GM12872 (cell line): ENCODE results near the gene HOXA5.

Experiments
- TF ChIP-seq, protein P1 (sequence below): IDR thresholded peaks from 3 replicates; pipeline ENCODE4 v1.5.1; 2011; ENCODE audit warnings: low read depth, mild to moderate bottlenecking, low read length, moderate library complexity; ENCODE audit not compliant: insufficient read depth

The HOXA5 gene

DNA sequence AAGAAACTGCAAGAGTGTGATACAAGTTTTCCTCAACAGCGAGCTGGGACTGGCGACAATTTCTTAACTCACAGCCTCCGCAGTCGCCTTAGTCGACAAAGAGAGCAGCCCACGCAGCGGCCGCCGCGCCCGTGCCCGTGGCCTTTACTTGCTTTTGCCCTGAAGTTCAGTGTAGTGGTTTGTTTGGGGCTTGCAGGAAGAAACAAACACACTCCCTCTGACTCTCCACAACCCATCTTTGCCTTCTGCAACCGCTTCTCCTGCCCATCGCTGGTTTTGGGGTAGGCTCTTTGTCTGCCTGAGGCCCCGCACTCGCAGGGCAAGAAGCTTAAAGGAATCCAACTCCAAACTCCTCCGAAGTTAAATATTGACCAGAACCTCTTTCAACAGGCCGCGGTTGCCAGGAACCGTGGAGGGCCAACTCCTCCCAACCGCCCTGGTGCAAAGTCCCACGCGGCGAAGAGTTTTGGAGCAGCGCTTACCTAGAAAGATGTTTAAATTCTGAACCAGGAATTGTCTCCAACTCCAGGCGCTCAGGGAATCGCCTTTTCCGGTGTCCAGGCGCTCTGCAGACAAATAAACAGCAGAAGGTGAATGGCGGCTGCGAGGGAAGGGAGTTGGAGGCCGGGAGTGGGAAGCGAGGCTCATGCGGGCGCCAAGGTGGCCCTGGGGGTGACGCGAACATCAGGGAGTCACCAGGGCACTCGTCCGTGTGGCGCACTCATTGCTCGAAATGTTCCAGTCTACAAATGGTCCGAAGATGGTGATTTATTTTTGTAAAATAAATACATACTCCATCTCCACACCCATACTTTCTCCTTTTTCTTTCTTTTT is 21.2 kb downstream of the HOXA5 start:
- TF ChIP-seq, protein P1, sequence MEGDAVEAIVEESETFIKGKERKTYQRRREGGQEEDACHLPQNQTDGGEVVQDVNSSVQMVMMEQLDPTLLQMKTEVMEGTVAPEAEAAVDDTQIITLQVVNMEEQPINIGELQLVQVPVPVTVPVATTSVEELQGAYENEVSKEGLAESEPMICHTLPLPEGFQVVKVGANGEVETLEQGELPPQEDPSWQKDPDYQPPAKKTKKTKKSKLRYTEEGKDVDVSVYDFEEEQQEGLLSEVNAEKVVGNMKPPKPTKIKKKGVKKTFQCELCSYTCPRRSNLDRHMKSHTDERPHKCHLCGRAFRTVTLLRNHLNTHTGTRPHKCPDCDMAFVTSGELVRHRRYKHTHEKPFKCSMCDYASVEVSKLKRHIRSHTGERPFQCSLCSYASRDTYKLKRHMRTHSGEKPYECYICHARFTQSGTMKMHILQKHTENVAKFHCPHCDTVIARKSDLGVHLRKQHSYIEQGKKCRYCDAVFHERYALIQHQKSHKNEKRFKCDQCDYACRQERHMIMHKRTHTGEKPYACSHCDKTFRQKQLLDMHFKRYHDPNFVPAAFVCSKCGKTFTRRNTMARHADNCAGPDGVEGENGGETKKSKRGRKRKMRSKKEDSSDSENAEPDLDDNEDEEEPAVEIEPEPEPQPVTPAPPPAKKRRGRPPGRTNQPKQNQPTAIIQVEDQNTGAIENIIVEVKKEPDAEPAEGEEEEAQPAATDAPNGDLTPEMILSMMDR = no peak

DNA sequence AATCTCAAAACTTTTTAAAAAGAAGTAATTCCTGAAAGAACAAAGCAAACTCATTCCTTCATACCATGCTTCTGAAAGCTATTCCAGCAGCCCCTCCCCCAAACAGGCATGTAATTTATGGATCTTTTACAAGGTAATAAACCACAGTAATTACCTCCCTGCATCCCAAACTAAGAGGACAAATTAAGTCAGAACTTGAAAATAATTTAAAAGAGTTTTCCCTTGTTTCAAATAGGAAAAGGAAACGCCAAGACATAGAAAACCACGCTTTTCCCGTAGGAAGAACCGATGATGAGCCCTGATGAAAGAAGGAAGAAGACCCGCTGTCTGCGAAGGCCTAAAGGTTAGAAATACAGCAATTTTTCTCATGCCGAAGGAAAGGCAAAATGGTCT is 21.8 kb downstream of the HOXA5 start:
- TF ChIP-seq, protein P1 = no peak

DNA sequence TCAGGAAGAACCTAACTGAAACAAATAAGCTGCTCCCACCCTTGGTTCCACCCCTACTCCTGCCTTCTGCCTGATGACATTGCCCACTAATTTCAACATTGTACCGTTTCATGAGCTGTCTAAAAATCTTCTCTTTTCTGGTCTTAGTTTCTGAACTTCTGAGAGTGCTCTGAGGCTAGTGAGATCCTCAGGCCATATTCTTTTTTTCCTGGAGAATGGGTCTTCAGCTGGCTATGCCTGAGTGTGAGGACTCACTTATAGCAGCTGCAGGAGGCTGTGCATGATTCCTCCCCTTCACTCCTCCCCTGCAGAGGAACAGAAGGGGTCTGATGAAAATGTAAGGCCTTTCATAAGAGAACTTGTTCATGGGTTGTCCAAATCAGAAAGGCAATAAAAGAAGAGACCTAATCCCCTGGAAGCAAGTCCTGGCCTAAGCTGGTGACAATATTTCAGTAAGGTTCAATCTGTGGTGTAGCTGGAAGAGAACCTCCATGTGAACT is 24.0 kb downstream of the HOXA5 start:
- TF ChIP-seq, protein P1 = no peak

DNA sequence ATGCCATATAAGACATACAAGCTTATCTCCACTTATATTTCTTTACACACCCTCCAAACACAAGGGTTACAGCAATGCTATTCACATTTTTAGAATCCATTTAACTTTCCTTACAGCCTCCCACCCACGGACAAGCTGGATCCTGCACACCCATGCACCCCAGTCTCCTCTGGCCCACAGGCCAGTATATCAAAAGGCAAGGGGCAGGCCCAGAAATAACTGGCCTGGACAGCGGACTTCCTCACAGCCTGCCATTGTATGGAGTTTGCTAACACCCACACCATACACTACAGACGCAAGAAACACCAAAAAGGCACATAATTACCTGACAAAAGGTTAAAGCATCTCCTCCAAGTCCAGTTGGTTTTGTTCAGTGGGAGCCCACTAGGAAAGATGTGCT is 24.9 kb downstream of the HOXA5 start:
- TF ChIP-seq, protein P1 = no peak

DNA sequence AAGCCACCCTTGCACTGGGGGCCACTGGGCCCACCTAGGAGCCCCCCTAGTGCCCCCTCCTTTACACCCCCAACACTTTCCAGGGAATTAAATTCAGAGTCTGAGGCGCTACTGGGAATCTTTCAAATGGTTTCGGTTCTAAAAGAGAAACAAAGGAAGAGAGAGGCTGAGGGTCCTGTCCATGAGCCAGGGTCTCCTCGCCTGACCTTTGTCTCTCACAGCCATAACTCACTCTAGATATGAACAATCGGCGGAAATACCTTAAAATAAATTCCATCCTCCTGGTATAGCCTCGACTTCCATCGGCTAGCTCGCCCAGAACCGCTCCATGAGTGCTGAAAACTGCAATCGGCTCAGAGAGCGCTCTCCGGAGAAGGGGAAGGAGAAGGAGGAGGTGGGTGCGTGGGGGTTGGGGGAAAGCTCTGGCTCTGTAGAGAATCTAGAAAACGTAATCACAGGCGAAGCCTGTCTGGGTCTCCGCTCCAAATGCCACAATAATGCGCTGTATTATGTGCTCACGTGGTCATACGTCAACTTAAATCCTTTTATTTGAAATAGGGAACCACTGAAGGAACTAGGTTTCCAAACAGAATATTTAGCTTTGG is 25.5 kb downstream of the HOXA5 start:
- TF ChIP-seq, protein P1 = no peak

DNA sequence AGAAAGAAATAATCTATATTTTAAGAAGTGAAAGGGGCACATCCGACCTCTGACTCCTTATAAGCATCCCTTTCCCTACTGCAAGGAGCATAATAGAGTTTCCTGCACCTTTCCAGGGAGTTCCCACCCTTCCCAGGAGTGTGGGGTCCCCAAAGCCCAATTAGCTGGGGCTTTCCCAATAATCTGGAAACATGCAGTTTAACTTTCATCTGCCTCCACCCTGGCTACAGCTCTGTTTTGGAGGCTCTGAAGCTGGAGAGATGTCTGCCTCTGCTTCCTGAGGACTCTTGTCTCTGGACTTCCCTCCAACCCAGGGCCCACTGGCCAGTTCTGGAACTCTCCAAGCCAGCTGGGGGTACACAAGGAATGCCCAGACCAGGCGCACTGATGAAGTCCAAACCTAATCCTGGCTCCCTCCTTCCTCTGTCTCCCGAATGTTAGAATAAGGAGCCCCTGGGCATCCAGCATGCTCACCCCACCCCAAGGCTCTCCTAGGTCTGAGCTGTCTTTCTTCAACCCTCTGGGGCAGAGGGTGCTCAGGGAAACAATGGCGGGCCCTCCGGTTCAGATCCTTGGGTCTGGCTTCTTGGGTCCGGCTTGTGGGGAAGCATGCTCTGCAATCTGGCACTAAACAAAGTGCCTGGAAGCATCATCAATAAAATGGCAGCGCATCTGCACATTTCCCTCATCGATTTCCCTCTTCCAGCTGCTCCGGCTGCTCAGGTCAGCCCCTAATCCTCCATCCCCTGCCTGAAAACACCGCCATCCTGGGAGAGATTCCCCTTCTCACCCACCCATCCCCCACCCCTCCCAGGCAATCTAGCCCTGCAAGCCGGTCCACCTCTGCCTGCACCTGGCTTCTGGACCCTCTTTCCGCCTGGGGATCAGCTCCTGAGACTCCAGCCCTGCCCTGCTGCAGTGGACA is 26.3 kb downstream of the HOXA5 start:
- TF ChIP-seq, protein P1 = no peak
